ENCODE results near the gene LGMN.

- TF ChIP-seq CTCF (tag by site-specific recombination; IDR thresholded peaks at IDR 0.05) (no peak), KLF10 (tag by site-specific recombination; IDR thresholded peaks at IDR 0.05) (no peak), ZBTB49 (tag by site-specific recombination; IDR thresholded peaks at IDR 0.05; ENCODE audit: low read depth) (no peak), ZNF18 (tag by site-specific recombination; IDR thresholded peaks at IDR 0.05) (no peak), ZNF747 (tag by site-specific recombination; IDR thresholded peaks at IDR 0.05) (no peak)
Measured at GRCh38 chr14:92670160-92670559, 78.3 kb downstream of the LGMN start.

All from HEK293 (cell line).